Chondrocyte (in vitro differentiated cells): Measurements from ENCODE around the gene ZNF248. TPM values are rescaled to one million over a fixed set of nuclear protein-coding genes. Genes with fewer than 3 reads are reported as not detected.

Source experiments
- DNase-seq: peaks from one replicate; pipeline ENCODE4 v3.0.0; 2021; ENCODE audit warnings: mixed read lengths, low spot score
- H3K27ac Mint-ChIP-seq: one replicate; pipeline ENCODE4 v1.8.0; 2021; ENCODE audit warnings: mild to moderate bottlenecking, moderate library complexity, mixed read lengths; ENCODE audit not compliant: unreplicated experiment
- H3K27me3 Mint-ChIP-seq: 2 replicates; pipeline ENCODE4 v1.8.0; 2021; ENCODE audit warnings: low read depth, mixed read lengths
- H3K36me3 Mint-ChIP-seq: 2 replicates; pipeline ENCODE4 v1.8.0; 2021; ENCODE audit warnings: low read depth, mixed read lengths
- H3K4me1 Mint-ChIP-seq: 2 replicates; pipeline ENCODE4 v1.8.0; 2021; ENCODE audit warnings: low read depth, mild to moderate bottlenecking, mixed read lengths
- H3K4me3 Mint-ChIP-seq: one replicate; pipeline ENCODE4 v1.8.0; 2021; ENCODE audit warnings: mild to moderate bottlenecking, moderate library complexity, mixed read lengths; ENCODE audit not compliant: unreplicated experiment
- H3K9me3 Mint-ChIP-seq: 2 replicates; pipeline ENCODE4 v1.8.0; 2021; ENCODE audit warnings: low read depth, mixed read lengths
- total RNA-seq: library from RNA; stranded (reverse); gene quantifications from 3 replicates; pipeline ENCODE4 v1.2.1, GENCODE V29; 2021
- TF ChIP-seq, protein P1 (sequence below): fragments of 200-600 bp; sonication (generic); IDR thresholded peaks from 2 replicates; pipeline ENCODE4 v1.5.0; 2021; ENCODE audit warnings: antibody characterized with exemption, mild to moderate bottlenecking, moderate library complexity

The ZNF248 gene
- total RNA-seq, 1 donor from 2014 or later = 4.8 TPM

DNA sequence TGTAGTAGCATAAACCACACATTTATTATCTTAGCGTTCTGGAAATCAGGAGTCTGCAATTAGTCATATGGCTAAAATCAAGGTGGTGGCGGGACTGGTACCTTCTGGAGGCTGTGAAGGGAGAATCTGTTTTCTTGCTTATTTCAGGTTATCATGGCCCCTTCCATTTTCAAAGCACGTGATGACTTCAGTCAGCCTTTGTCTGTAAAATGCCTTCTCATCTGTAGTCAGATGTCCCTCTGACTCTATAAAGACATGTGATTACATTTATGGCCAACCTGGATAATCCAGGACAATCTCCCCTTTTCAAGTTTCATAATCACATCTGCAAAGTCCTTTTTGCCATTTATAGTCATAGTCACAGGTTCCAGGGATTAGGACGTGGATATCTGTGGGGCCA lies 15.5 kb upstream of the ZNF248 start:
- no peak for DNase-seq
- TF ChIP-seq, protein P1, sequence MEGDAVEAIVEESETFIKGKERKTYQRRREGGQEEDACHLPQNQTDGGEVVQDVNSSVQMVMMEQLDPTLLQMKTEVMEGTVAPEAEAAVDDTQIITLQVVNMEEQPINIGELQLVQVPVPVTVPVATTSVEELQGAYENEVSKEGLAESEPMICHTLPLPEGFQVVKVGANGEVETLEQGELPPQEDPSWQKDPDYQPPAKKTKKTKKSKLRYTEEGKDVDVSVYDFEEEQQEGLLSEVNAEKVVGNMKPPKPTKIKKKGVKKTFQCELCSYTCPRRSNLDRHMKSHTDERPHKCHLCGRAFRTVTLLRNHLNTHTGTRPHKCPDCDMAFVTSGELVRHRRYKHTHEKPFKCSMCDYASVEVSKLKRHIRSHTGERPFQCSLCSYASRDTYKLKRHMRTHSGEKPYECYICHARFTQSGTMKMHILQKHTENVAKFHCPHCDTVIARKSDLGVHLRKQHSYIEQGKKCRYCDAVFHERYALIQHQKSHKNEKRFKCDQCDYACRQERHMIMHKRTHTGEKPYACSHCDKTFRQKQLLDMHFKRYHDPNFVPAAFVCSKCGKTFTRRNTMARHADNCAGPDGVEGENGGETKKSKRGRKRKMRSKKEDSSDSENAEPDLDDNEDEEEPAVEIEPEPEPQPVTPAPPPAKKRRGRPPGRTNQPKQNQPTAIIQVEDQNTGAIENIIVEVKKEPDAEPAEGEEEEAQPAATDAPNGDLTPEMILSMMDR = no peak
- H3K27ac Mint-ChIP-seq = no peak overlapping the region
- peaks cover 24% of the 10 kb centered on the region for H3K9me3 Mint-ChIP-seq
- H3K4me3 Mint-ChIP-seq = no peak overlapping the region
- H3K27me3 Mint-ChIP-seq = no peaks in the 10 kb centered on the region
- H3K36me3 Mint-ChIP-seq = no peaks in the 10 kb centered on the region
- H3K4me1 Mint-ChIP-seq = no peaks in the 10 kb centered on the region

DNA sequence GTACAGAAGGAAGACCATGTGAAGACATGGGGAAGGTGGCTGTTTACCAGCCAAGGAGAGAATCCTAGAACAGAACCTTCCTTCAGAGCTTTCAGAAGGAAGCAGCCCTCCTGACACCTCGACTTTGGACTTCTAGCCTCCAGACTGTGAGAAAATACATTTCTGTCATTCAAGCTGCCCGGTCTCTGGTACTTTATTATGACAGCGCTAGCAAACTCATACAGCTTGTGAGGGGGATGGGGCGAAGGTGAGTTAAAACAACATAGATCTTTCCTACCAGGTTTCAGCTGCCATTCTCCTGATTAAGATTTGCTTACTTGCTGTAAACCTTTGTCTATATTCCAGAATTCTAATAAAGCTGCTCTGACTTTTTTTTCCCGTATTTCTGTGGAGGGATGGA lies 14.9 kb upstream of the ZNF248 start:
- peaks cover 22% of the 10 kb centered on the region for H3K9me3 Mint-ChIP-seq
- DNase-seq = no peak
- TF ChIP-seq, protein P1 = no peak
- no peak overlapping the region for H3K27ac Mint-ChIP-seq
- no peaks in the 10 kb centered on the region for H3K36me3 Mint-ChIP-seq
- no peaks in the 10 kb centered on the region for H3K4me1 Mint-ChIP-seq
- no peak overlapping the region for H3K4me3 Mint-ChIP-seq
- H3K27me3 Mint-ChIP-seq = no peaks in the 10 kb centered on the region

DNA sequence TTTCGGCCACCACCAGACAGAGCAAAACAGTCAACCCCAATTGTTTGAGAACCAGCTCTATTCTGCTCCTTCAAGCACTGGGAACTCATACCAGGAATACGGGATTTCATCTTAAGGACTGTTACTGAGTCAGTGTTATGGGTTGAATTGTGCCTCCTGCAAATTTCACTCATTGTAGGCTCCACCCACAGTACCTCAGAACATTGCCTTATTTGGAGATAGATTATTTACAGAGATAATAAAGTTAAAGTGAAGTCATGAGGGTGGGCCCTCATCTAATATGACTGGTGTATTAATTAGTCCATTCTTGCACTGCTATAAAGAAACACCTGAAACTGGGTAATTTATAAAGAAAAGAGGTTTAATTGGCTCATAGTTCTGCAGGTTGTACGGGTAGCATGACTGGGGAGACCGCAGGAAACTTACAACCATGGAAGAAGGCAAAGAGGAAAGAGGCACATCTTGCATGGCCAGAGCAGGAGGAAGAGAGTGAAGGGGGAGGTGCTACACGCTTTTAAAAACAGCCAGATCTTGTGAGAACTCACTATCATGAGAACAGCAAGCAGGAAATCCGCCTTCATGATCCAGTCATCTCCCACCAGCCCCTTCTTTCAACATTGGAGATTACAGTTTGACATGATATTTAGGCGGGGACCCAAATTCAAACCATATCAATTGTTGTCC lies 14.3 kb upstream of the ZNF248 start:
- H3K4me1 Mint-ChIP-seq = no peaks in the 10 kb centered on the region
- H3K4me3 Mint-ChIP-seq = no peak overlapping the region
- DNase-seq = no peak
- no peaks in the 10 kb centered on the region for H3K27me3 Mint-ChIP-seq
- no peaks in the 10 kb centered on the region for H3K36me3 Mint-ChIP-seq
- TF ChIP-seq, protein P1 = no peak
- no peak overlapping the region for H3K27ac Mint-ChIP-seq
- H3K9me3 Mint-ChIP-seq = peaks cover 22% of the 10 kb centered on the region

GRCh38 chr10:37871143-37871542 lies 13.7 kb upstream of the ZNF248 start:
- no peak overlapping the region for H3K27ac Mint-ChIP-seq
- DNase-seq = no peak
- H3K4me1 Mint-ChIP-seq = no peaks in the 10 kb centered on the region
- TF ChIP-seq, protein P1 = no peak
- no peaks in the 10 kb centered on the region for H3K27me3 Mint-ChIP-seq
- H3K4me3 Mint-ChIP-seq = no peak overlapping the region
- no peaks in the 10 kb centered on the region for H3K36me3 Mint-ChIP-seq
- peaks cover 22% of the 10 kb centered on the region for H3K9me3 Mint-ChIP-seq

- no peaks in the 10 kb centered on the region for H3K27me3 Mint-ChIP-seq
- no peaks in the 10 kb centered on the region for H3K4me1 Mint-ChIP-seq
- peaks cover 22% of the 10 kb centered on the region for H3K9me3 Mint-ChIP-seq
- H3K36me3 Mint-ChIP-seq = no peaks in the 10 kb centered on the region
- H3K4me3 Mint-ChIP-seq = no peak overlapping the region
- no peak overlapping the region for H3K27ac Mint-ChIP-seq
- no peak for DNase-seq
- TF ChIP-seq, protein P1 = no peak
These were observed 11.4 kb upstream of the ZNF248 start for GRCh38 chr10:37868796-37869195.
